DOHH2 (cell line): ENCODE results near the gene HSD11B1.

Experiments used
- CTCF ChIP-seq: fragments of 200-600 bp; sonication (generic); IDR thresholded peaks from one replicate; pipeline ENCODE4 v1.5.1; 2014; ENCODE audit warnings: antibody characterized with exemption, mild to moderate bottlenecking, low read depth, low read length; ENCODE audit not compliant: poor library complexity, severe bottlenecking
- EZH2phosphoT487 ChIP-seq: fragments of 200-600 bp; sonication (generic); IDR thresholded peaks from 2 replicates; pipeline ENCODE4 v1.6.1; 2017; ENCODE audit warnings: borderline replicate concordance, mild to moderate bottlenecking, antibody characterized with exemption, low read length, moderate library complexity, mixed read lengths

- no peak for TF ChIP-seq CTCF
- TF ChIP-seq EZH2phosphoT487 = no peak
Observed at GRCh38 chr1:209780268-209780667, 75.6 kb downstream of the HSD11B1 start.
